Liver (tissue), 3 donors: ENCODE measurements around the gene AFAP1.

Source experiments
- TAF1 ChIP-seq: conservative IDR thresholded peaks from 2 replicates; pipeline ENCODE4 v1.6.1; 2016; ENCODE audit warnings: antibody characterized with exemption, mild to moderate bottlenecking
- YY1 ChIP-seq: IDR thresholded peaks from 2 replicates; pipeline ENCODE4 v1.6.1; 2016; ENCODE audit warnings: antibody characterized with exemption, mild to moderate bottlenecking
- TF ChIP-seq, protein P1 (sequence below): IDR thresholded peaks from 2 replicates; pipeline ENCODE4 v1.6.1; 2016; ENCODE audit warnings: antibody characterized with exemption
- TF ChIP-seq, protein P2 (sequence below): fragments of 150-350 bp; IDR thresholded peaks from 2 replicates; pipeline ENCODE4 v1.5.1; 2017; ENCODE audit warnings: improper control_type of control experiment, low read depth, low read length; ENCODE audit not compliant: missing input control
- donor health status: healthy.
- donor health status: healthy.

DNA sequence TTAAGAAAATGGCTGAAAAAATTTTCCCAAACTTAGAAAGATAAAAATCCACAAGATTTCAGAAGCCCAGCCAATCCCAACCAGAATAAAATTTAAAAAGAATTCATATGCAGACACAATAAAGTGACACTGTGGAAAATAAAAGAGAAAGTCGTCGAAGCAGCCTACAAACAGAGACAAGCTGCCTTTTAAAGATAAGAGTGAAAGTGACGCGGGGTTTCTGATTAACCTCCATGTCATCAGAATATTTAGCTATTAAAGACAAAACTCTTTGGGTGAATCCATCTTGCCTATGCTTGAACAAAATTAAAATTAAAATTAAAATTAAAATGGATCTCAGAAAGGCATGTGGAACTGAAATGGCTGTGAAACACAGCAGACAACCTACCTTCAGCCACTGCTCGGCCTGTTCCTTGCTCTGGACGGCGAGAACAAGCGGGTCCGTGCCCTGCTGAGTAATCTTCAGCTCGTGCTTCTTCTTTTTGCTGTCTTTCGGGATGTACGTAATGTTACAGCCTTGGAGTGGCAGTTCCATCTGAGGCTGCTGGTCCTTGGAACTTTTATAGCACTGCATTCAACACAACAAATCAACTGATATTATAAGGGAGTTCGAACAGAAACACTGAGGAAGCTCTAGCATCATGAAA is 101.4 kb downstream of the AFAP1 start:
- TF ChIP-seq, protein P1, sequence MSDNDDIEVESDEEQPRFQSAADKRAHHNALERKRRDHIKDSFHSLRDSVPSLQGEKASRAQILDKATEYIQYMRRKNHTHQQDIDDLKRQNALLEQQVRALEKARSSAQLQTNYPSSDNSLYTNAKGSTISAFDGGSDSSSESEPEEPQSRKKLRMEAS, result no peak
- TF ChIP-seq, protein P2, sequence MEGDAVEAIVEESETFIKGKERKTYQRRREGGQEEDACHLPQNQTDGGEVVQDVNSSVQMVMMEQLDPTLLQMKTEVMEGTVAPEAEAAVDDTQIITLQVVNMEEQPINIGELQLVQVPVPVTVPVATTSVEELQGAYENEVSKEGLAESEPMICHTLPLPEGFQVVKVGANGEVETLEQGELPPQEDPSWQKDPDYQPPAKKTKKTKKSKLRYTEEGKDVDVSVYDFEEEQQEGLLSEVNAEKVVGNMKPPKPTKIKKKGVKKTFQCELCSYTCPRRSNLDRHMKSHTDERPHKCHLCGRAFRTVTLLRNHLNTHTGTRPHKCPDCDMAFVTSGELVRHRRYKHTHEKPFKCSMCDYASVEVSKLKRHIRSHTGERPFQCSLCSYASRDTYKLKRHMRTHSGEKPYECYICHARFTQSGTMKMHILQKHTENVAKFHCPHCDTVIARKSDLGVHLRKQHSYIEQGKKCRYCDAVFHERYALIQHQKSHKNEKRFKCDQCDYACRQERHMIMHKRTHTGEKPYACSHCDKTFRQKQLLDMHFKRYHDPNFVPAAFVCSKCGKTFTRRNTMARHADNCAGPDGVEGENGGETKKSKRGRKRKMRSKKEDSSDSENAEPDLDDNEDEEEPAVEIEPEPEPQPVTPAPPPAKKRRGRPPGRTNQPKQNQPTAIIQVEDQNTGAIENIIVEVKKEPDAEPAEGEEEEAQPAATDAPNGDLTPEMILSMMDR, result no peak
- TF ChIP-seq TAF1, result no peak
- TF ChIP-seq YY1, result no peak
